HG03159 (cell line): ENCODE data around the gene PANX2.

Experiments used
- ATAC-seq: cut with Tn5 transposase; IDR thresholded peaks from one replicate; pipeline ENCODE4 v1.9.1; 2021; ENCODE audit warnings: mild to moderate bottlenecking, moderate library complexity; ENCODE audit not compliant: unreplicated experiment

Gene PANX2

GRCh38 chr22:50211147-50211546 lies 40.6 kb downstream of the PANX2 start:
- ATAC-seq = no peak

GRCh38 chr22:50213263-50213662 lies 42.7 kb downstream of the PANX2 start:
- ATAC-seq = no peak

GRCh38 chr22:50215297-50216054 lies 44.9 kb downstream of the PANX2 start:
- no peak for ATAC-seq

GRCh38 chr22:50216055-50216683 lies 45.6 kb downstream of the PANX2 start:
- ATAC-seq = no peak

GRCh38 chr22:50216684-50217520 lies 46.4 kb downstream of the PANX2 start:
- no peak for ATAC-seq

- no peak for ATAC-seq
Measured at GRCh38 chr22:50217543-50218152, 47.1 kb downstream of the PANX2 start.

- no peak for ATAC-seq
Measured at GRCh38 chr22:50218153-50218995, 47.8 kb downstream of the PANX2 start.

- no peak for ATAC-seq
Measured at GRCh38 chr22:50218996-50219727, 48.6 kb downstream of the PANX2 start.

- no peak for ATAC-seq
Measured at GRCh38 chr22:50219800-50220602, 49.5 kb downstream of the PANX2 start.

GRCh38 chr22:50220603-50221409 lies 50.3 kb downstream of the PANX2 start:
- no peak for ATAC-seq

- no peak for ATAC-seq
Measured at GRCh38 chr22:50221410-50222300, 51.1 kb downstream of the PANX2 start.

GRCh38 chr22:50222508-50222907 lies 52.0 kb downstream of the PANX2 start:
- no peak for ATAC-seq

- ATAC-seq = no peak
Measured at GRCh38 chr22:50224071-50224470, 53.5 kb downstream of the PANX2 start.

- ATAC-seq = no peak
Measured at GRCh38 chr22:50225200-50225969, 54.9 kb downstream of the PANX2 start.

- ATAC-seq = no peak
Measured at GRCh38 chr22:50226063-50226874, 55.7 kb downstream of the PANX2 start.

GRCh38 chr22:50226875-50227165 lies 56.3 kb downstream of the PANX2 start:
- ATAC-seq = no peak
